Measurements from ENCODE around the gene MTHFD1.

DNA sequence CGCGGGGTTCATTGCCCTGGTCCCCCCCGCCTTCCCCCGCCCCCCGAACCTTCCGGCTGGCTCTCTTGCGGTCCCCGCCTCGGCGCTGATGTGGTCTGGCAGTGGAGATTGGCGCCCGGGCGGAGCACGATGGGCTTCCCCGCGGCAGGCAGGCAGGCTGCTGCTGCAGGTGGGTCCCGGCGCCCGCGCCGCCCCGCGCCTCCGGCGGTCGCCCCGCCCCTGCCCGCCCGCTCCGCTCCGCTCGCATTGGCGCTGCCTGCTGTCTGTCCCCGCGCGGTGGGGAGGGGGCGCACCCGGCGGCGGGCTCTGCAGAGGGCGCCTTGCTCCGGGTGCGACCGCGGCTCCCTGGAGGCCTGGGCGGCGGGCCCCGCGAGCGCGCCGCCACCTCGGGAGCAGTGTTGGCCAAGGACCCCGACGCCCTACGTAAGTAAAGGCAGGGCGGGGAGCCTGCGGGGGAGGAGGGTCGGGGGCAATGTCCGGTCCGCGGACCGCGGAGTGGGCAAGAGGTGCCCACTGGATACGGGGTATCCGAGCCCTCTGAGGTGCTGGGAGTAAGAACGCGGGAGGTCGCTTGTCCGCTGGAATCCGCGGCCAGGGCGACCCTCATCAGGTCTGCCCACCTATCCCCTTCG is 77.2 kb downstream of the MTHFD1 start, which contains the start of gene AKAP5:
- TF ChIP-seq, protein P1, sequence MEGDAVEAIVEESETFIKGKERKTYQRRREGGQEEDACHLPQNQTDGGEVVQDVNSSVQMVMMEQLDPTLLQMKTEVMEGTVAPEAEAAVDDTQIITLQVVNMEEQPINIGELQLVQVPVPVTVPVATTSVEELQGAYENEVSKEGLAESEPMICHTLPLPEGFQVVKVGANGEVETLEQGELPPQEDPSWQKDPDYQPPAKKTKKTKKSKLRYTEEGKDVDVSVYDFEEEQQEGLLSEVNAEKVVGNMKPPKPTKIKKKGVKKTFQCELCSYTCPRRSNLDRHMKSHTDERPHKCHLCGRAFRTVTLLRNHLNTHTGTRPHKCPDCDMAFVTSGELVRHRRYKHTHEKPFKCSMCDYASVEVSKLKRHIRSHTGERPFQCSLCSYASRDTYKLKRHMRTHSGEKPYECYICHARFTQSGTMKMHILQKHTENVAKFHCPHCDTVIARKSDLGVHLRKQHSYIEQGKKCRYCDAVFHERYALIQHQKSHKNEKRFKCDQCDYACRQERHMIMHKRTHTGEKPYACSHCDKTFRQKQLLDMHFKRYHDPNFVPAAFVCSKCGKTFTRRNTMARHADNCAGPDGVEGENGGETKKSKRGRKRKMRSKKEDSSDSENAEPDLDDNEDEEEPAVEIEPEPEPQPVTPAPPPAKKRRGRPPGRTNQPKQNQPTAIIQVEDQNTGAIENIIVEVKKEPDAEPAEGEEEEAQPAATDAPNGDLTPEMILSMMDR (conservative IDR thresholded peaks at IDR 0.05) = peak; percentile 12; the same call in 1 of the 2 replicates
- TF ChIP-seq ZFX (IDR thresholded peaks at IDR 0.05) = no peak
